Endothelial cell of umbilical vein (primary cell): ENCODE measurements around the gene ZG16. TPM values are rescaled to one million over a fixed set of nuclear protein-coding genes. Genes with fewer than 3 reads are reported as not detected.

ENCODE experiments used
- BruUV-seq: library from RNA; stranded (reverse); fragments of 400-500 nt; replicated peaks from 2 replicates; lab custom pipeline; 2021; lab: Mats Ljungman, UMichigan
- CTCF ChIA-PET: fragments of 300-600, 350-600 bp; sonication (Branson Sonifier 250); formaldehyde crosslinking; loops from one replicate; lab custom pipeline; 2021; ENCODE audit warnings: antibody characterized with exemption, inconsistent platforms; lab: Charles Lee
- POLR2A ChIA-PET: fragments of 300-600, 350-600 bp; sonication (Branson Sonifier 250); formaldehyde crosslinking; loops from one replicate; lab custom pipeline; 2021; ENCODE audit warnings: antibody characterized with exemption, inconsistent platforms; lab: Charles Lee
- DNase-seq: peaks from one replicate; pipeline ENCODE4 v3.0.0-alpha.2; 2011; ENCODE audit warnings: low read depth, low spot score
- FAIRE-seq: peaks from 2 replicates; lab custom pipeline; 2011; peaks lifted over from hg19 to GRCh38; lab: Jason Lieb, UNC
- H2AFZ ChIP-seq: 2 replicates; pipeline ENCODE4 v1.6.0; 2012; ENCODE audit warnings: low read depth, low read length, control low read depth, inconsistent platforms
- H3K27ac ChIP-seq: 2 replicates; pipeline ENCODE4 v1.5.1; 2011; ENCODE audit warnings: low read depth, mild to moderate bottlenecking, control low read depth, low read length, moderate library complexity; ENCODE audit not compliant: insufficient read depth
- H3K27me3 ChIP-seq, 2 experiments: 2 replicates each; pipeline versions ENCODE4 v1.6.0 to v1.6.1; 2011; ENCODE audit warnings: low read length in 2 of 2, mixed read lengths in 1 of 2; ENCODE audit not compliant: control insufficient read depth in 2 of 2, insufficient read depth in 2 of 2
- H3K36me3 ChIP-seq, 2 experiments: 2 replicates in 1 of 2; 3 replicates in 1 of 2; pipeline ENCODE4 v1.5.1; 2011; ENCODE audit warnings: low read length in 2 of 2, mild to moderate bottlenecking in 1 of 2, moderate library complexity in 1 of 2; ENCODE audit not compliant: control insufficient read depth in 2 of 2, insufficient read depth in 2 of 2; ENCODE audit errors: extremely low read depth in 1 of 2
- H3K4me1 ChIP-seq: 3 replicates; pipeline ENCODE4 v1.5.1; 2011; ENCODE audit warnings: mild to moderate bottlenecking, low read length; ENCODE audit not compliant: control insufficient read depth, insufficient read depth; ENCODE audit errors: extremely low read depth
- H3K4me2 ChIP-seq: 2 replicates; pipeline ENCODE4 v1.6.1; 2011; ENCODE audit warnings: low read length, control low read depth, mixed read lengths; ENCODE audit not compliant: insufficient read depth
- H3K4me3 ChIP-seq, 3 experiments: fragments of 200-600 bp in 1 of 3; sonication (generic), shearing (Covaris generic) in 1 of 3; replicated peaks in 1 of 3; 2 replicates each; pipeline ENCODE4 v1.5.1; 2011 to 2016; ENCODE audit warnings: control low read depth in 3 of 3, low read length in 3 of 3, mild to moderate bottlenecking in 2 of 3, inconsistent platforms in 1 of 3, low read depth in 1 of 3, moderate library complexity in 1 of 3; ENCODE audit not compliant: insufficient read depth in 1 of 3
- H3K79me2 ChIP-seq: 2 replicates; pipeline ENCODE4 v1.6.0; 2012; ENCODE audit warnings: low read length, inconsistent platforms; ENCODE audit not compliant: control insufficient read depth, insufficient read depth
- H3K9ac ChIP-seq: replicated peaks from 2 replicates; pipeline ENCODE3; 2011; ENCODE audit warnings: low read length, control low read depth; ENCODE audit not compliant: insufficient read depth; ENCODE audit errors: extremely low read depth
- H3K9me1 ChIP-seq: replicated peaks from 3 replicates; pipeline ENCODE4 v1.6.0; 2011; ENCODE audit warnings: mild to moderate bottlenecking, low read length; ENCODE audit not compliant: control insufficient read depth, insufficient read depth; ENCODE audit errors: extremely low read depth
- H3K9me3 ChIP-seq: replicated peaks from 2 replicates; pipeline ENCODE4 v1.5.1; 2012; ENCODE audit warnings: low read length, inconsistent platforms; ENCODE audit not compliant: control insufficient read depth, insufficient read depth
- H4K20me1 ChIP-seq: replicated peaks from 2 replicates; pipeline ENCODE3; 2011; ENCODE audit warnings: mild to moderate bottlenecking, low read length; ENCODE audit not compliant: control insufficient read depth, insufficient read depth; ENCODE audit errors: extremely low read depth
- CTCF ChIP-seq, 2 donors: IDR thresholded peaks; 1 replicate in 1 of 2; 2 replicates in 1 of 2; pipeline ENCODE4 v1.5.1; 2011; ENCODE audit warnings: low read length in 2 of 2, mild to moderate bottlenecking in 2 of 2, moderate library complexity in 2 of 2, control low read depth in 1 of 2, inconsistent platforms in 1 of 2, low read depth in 1 of 2; ENCODE audit not compliant: insufficient read depth in 1 of 2; ENCODE audit errors: extremely low read depth in 1 of 2
- EZH2 ChIP-seq: IDR thresholded peaks from 2 replicates; pipeline ENCODE4 v1.6.1; 2012; ENCODE audit warnings: borderline replicate concordance, low read depth, mild to moderate bottlenecking, moderate library complexity, low read length, inconsistent platforms; ENCODE audit not compliant: severe bottlenecking
- FOS ChIP-seq: IDR thresholded peaks from 2 replicates; pipeline ENCODE4 v1.6.1; 2011; ENCODE audit warnings: mild to moderate bottlenecking, low read length, moderate library complexity, borderline replicate concordance; ENCODE audit not compliant: insufficient read depth
- GATA2 ChIP-seq: IDR thresholded peaks from 2 replicates; pipeline ENCODE4 v1.7.0; 2011; ENCODE audit warnings: low read depth, mild to moderate bottlenecking, moderate library complexity, mixed read lengths, low read length; ENCODE audit not compliant: insufficient read length, insufficient read depth
- JUN ChIP-seq: IDR thresholded peaks from 2 replicates; pipeline ENCODE4 v1.6.1; 2011; ENCODE audit warnings: borderline replicate concordance, low read depth; ENCODE audit not compliant: insufficient read length, insufficient read depth
- MYC ChIP-seq: IDR thresholded peaks from one replicate; pipeline ENCODE4 v1.6.1; 2011; ENCODE audit warnings: mild to moderate bottlenecking, low read depth, low read length
- POLR2A ChIP-seq: IDR thresholded peaks from 2 replicates; pipeline ENCODE4 v1.6.1; 2012; ENCODE audit warnings: low read depth, mild to moderate bottlenecking, control low read depth, low read length
- POLR2AphosphoS5 ChIP-seq: IDR thresholded peaks from 2 replicates; pipeline ENCODE4 v1.6.1; 2012; ENCODE audit warnings: low read depth, mild to moderate bottlenecking, control low read depth, low read length, moderate library complexity; ENCODE audit not compliant: insufficient read depth
- dilution Hi-C: fragments of 300-500 bp; cut with MboI; formaldehyde crosslinking; loops from one replicate; pipeline ENCODE4 v1.15.0; 2019; ENCODE audit warnings: low sequenced_read_pairs; ENCODE audit not compliant: extremely low pct_ligation_motif_present
- intact Hi-C: fragments of 100-400 bp; cut with micrococcal nuclease; formaldehyde crosslinking; loops from one replicate; pipeline ENCODE4 v1.10.0; 2022
- polyA plus RNA-seq, 4 experiments: library from polyadenylated mRNA; depleted of rRNA in 3 of 4; stranded (reverse) in 3 of 4; unstranded in 1 of 4; fragments of >200 nt; gene quantifications; 2 replicates each; pipeline versions ENCODE4 v1.2.1 to v1.2.3, GENCODE V29; 2011 to 2012; ENCODE audit warnings: missing spikeins in 1 of 4
- total RNA-seq: library from RNA; stranded (reverse); gene quantifications from 2 replicates; pipeline ENCODE4 v1.2.3, GENCODE V29; 2021
- TF ChIP-seq, protein P1 (sequence below): IDR thresholded peaks from 2 replicates; pipeline ENCODE4 v1.6.1; 2011; ENCODE audit not compliant: insufficient read depth, insufficient read length

Gene ZG16
- total and polyA plus RNA-seq, 2 donors (not counting 3 experiments of a cell fraction or from before 2014, with no cell fraction given): not detected

DNA sequence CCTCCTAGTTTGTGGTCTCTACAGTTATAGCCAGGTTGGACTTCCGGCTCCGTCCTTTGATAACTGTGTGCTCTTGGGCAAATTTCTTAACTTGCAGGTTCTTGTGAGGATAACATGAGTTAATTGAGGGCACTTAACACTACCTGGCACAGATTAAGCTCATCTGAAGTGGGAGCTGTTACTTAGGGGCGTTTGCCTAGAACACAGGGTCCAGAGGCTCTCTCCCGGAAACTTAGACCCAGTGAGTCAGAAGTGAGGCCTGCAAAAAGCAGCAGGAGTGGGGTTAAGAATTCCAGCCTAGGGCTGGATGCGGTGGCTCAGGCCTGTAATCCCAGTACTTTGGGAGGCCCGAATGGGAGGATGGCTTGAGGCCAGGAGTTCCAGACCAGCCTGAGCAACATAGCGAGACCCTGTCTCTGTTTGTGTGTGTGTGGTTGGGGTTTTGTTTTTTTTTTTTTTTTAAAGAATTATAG is 43.6 kb downstream of the ZG16 start:
- H3K9me1 ChIP-seq: no peaks in the 10 kb centered on the region
- H3K27ac ChIP-seq: peak overlapping the region; percentile 67
- BruUV-seq: TSS peak; percentile 42
- H3K4me1 ChIP-seq: peaks cover 56% of the 10 kb centered on the region
- ChIA-PET POLR2A (interaction anchor here (0.7 kb wide), 1 partner anchor 87 kb away, joined by 7 read pairs; no protein-coding TSS in a partner anchor), CTCF (interaction anchor here (1.0 to 8.2 kb wide), 6 partner anchors 14 to 154 kb away, joined by 3 to 140 read pairs (median 4); no protein-coding TSS in a partner anchor)
- FAIRE-seq (peak; percentile 76), DNase-seq (peak; percentile 55)
- peak overlapping the region; percentile 89 for H3K4me2 ChIP-seq
- H3K27me3 ChIP-seq: no peaks in the 10 kb centered on the region
- peaks cover 40% of the 10 kb centered on the region for H3K79me2 ChIP-seq
- dilution Hi-C loops: no loop called here
- H3K9ac ChIP-seq: peak overlapping the region; percentile 63
- intact Hi-C loops: loop anchor here (2.0 to 10.0 kb wide), 5 partner anchors 27 to 151 kb away; partner anchors contain the start of genes ASPHD1, CDIPT, KCTD13 and TAOK2
- H3K36me3 ChIP-seq: peaks cover 0 to 5% of the 10 kb centered on the region in 2 experiments
- H2AFZ ChIP-seq: no peak overlapping the region
- H4K20me1 ChIP-seq: no peaks in the 10 kb centered on the region
- H3K9me3 ChIP-seq: no peaks in the 10 kb centered on the region
- TF ChIP-seq CTCF (IDR thresholded peaks at IDR 0.05; ENCODE audit: extremely low read depth in 1 of 2, insufficient read depth in 1 of 2, low read depth in 1 of 2, low read length in 2 of 2) (no peak), POLR2AphosphoS5 (peak; percentile 43), FOS (peak; percentile 73), POLR2A (no peak), MYC (no peak), JUN (no peak), EZH2 (no peak), GATA2 (no peak)
- TF ChIP-seq, protein P1, sequence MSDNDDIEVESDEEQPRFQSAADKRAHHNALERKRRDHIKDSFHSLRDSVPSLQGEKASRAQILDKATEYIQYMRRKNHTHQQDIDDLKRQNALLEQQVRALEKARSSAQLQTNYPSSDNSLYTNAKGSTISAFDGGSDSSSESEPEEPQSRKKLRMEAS: no peak
- peak overlapping the region in 2 of 3 experiments; percentile 29 to 91 for H3K4me3 ChIP-seq
